ENCODE measurements around the gene IGFBP7. TPM values are rescaled to one million over a fixed set of nuclear protein-coding genes. Genes with fewer than 3 reads are reported as not detected.
"Not testable (repeated sequence)": the region's sequence is repeated elsewhere in the genome, so short reads cannot be mapped to it uniquely, and the experiment has no call there.

The IGFBP7 gene
- total and polyA plus RNA-seq, 9 donors = 101 to 153 (median 131) TPM

GRCh38 chr4:57063518-57063917 is 46.7 kb downstream of the IGFBP7 start:
- no peak overlapping the region for H3K4me3 ChIP-seq (ENCODE audit: low read length)
- WGBS (ENCODE audit: insufficient coverage) = no CpG with 5 or more reads among the region's 1 CpG
- DNase-seq = no peak
- no peaks in the 10 kb centered on the region for H3K27me3 ChIP-seq (ENCODE audit: control insufficient read depth, insufficient read depth, low read length)
- peaks cover 13% of the 10 kb centered on the region for H3K4me1 ChIP-seq (ENCODE audit: control insufficient read depth, insufficient read depth, low read length)
- no peaks in the 10 kb centered on the region for H3K36me3 ChIP-seq (ENCODE audit: control insufficient read depth, insufficient read depth, low read length)
- H3K9me3 ChIP-seq (replicated peaks; ENCODE audit: control insufficient read depth, low read depth, low read length) = no peaks in the 10 kb centered on the region
- H3K27ac ChIP-seq (ENCODE audit: low read length) = no peak overlapping the region

GRCh38 chr4:57061395-57061794 is 48.8 kb downstream of the IGFBP7 start:
- Histone ChIP-seq H3K27ac (ENCODE audit: low read length) (no peak overlapping the region), H3K9me3 (replicated peaks; ENCODE audit: control insufficient read depth, low read depth, low read length) (no peaks in the 10 kb centered on the region), H3K4me1 (ENCODE audit: control insufficient read depth, insufficient read depth, low read length) (peaks cover 13% of the 10 kb centered on the region), H3K4me3 (ENCODE audit: low read length) (no peak overlapping the region), H3K27me3 (ENCODE audit: control insufficient read depth, insufficient read depth, low read length) (no peaks in the 10 kb centered on the region), H3K36me3 (ENCODE audit: control insufficient read depth, insufficient read depth, low read length) (no peaks in the 10 kb centered on the region)
- no peak for DNase-seq
- WGBS (ENCODE audit: insufficient coverage) = no CpG with 5 or more reads among the region's 5 CpGs

GRCh38 chr4:57060717-57061067 is 49.5 kb downstream of the IGFBP7 start:
- not testable (repeated sequence) for H3K4me3 ChIP-seq (ENCODE audit: low read length); H3K36me3 ChIP-seq (ENCODE audit: control insufficient read depth, insufficient read depth, low read length); H3K27ac ChIP-seq (ENCODE audit: low read length); H3K27me3 ChIP-seq (ENCODE audit: control insufficient read depth, insufficient read depth, low read length); DNase-seq; H3K9me3 ChIP-seq (replicated peaks; ENCODE audit: control insufficient read depth, low read depth, low read length)
- WGBS (ENCODE audit: insufficient coverage) = 84% methylated on average over 6 of the region's 6 CpGs
- peaks cover 11% of the 10 kb centered on the region for H3K4me1 ChIP-seq (ENCODE audit: control insufficient read depth, insufficient read depth, low read length)

GRCh38 chr4:57059890-57060716 is 50.1 kb downstream of the IGFBP7 start:
- Histone ChIP-seq H3K4me1 (ENCODE audit: control insufficient read depth, insufficient read depth, low read length) (peaks cover 7% of the 10 kb centered on the region), H3K9me3 (replicated peaks; ENCODE audit: control insufficient read depth, low read depth, low read length) (no peaks in the 10 kb centered on the region), H3K36me3 (ENCODE audit: control insufficient read depth, insufficient read depth, low read length) (no peaks in the 10 kb centered on the region), H3K27ac (ENCODE audit: low read length) (no peak overlapping the region), H3K27me3 (ENCODE audit: control insufficient read depth, insufficient read depth, low read length) (no peaks in the 10 kb centered on the region), H3K4me3 (ENCODE audit: low read length) (no peak overlapping the region)
- peak; percentile 37 for DNase-seq
- WGBS (ENCODE audit: insufficient coverage) = no CpG with 5 or more reads among the region's 6 CpGs

GRCh38 chr4:57055886-57056285 is 54.3 kb downstream of the IGFBP7 start:
- DNase-seq = no peak
- Histone ChIP-seq H3K9me3 (replicated peaks; ENCODE audit: control insufficient read depth, low read depth, low read length) (no peaks in the 10 kb centered on the region), H3K4me1 (ENCODE audit: control insufficient read depth, insufficient read depth, low read length) (no peaks in the 10 kb centered on the region), H3K36me3 (ENCODE audit: control insufficient read depth, insufficient read depth, low read length) (no peaks in the 10 kb centered on the region), H3K27ac (ENCODE audit: low read length) (no peak overlapping the region), H3K4me3 (ENCODE audit: low read length) (no peak overlapping the region), H3K27me3 (ENCODE audit: control insufficient read depth, insufficient read depth, low read length) (no peaks in the 10 kb centered on the region)
- 54% methylated on average over 10 of the region's 14 CpGs for WGBS (ENCODE audit: insufficient coverage)

GRCh38 chr4:57053508-57053907 is 56.7 kb downstream of the IGFBP7 start:
- Histone ChIP-seq H3K27ac (ENCODE audit: low read length) (no peak overlapping the region), H3K9me3 (replicated peaks; ENCODE audit: control insufficient read depth, low read depth, low read length) (no peaks in the 10 kb centered on the region), H3K27me3 (ENCODE audit: control insufficient read depth, insufficient read depth, low read length) (no peaks in the 10 kb centered on the region), H3K4me1 (ENCODE audit: control insufficient read depth, insufficient read depth, low read length) (no peaks in the 10 kb centered on the region), H3K36me3 (ENCODE audit: control insufficient read depth, insufficient read depth, low read length) (no peaks in the 10 kb centered on the region), H3K4me3 (ENCODE audit: low read length) (no peak overlapping the region)
- WGBS (ENCODE audit: insufficient coverage) = 60% methylated on average over 1 of the region's 5 CpGs
- no peak for DNase-seq

- Histone ChIP-seq H3K9me3 (replicated peaks; ENCODE audit: control insufficient read depth, low read depth, low read length) (no peaks in the 10 kb centered on the region), H3K4me1 (ENCODE audit: control insufficient read depth, insufficient read depth, low read length) (no peaks in the 10 kb centered on the region)
Measured at GRCh38 chr4:57051524-57051923, 58.7 kb downstream of the IGFBP7 start.

GRCh38 chr4:57051095-57051494 is 59.1 kb downstream of the IGFBP7 start:
- Histone ChIP-seq H3K27ac (ENCODE audit: low read length) (no peak overlapping the region), H3K27me3 (ENCODE audit: control insufficient read depth, insufficient read depth, low read length) (no peaks in the 10 kb centered on the region), H3K4me3 (ENCODE audit: low read length) (no peak overlapping the region), H3K36me3 (ENCODE audit: control insufficient read depth, insufficient read depth, low read length) (no peaks in the 10 kb centered on the region), H3K9me3 (replicated peaks; ENCODE audit: control insufficient read depth, low read depth, low read length) (no peaks in the 10 kb centered on the region), H3K4me1 (ENCODE audit: control insufficient read depth, insufficient read depth, low read length) (no peaks in the 10 kb centered on the region)
- peak; percentile 68 for DNase-seq
- WGBS (ENCODE audit: insufficient coverage) = 53% methylated on average over 3 of the region's 3 CpGs

More at GRCh38 chr4:57051524-57051923, 58.7 kb downstream of the IGFBP7 start:
- Histone ChIP-seq H3K27ac (ENCODE audit: low read length) (peak overlapping the region; percentile 23), H3K27me3 (ENCODE audit: control insufficient read depth, insufficient read depth, low read length) (no peaks in the 10 kb centered on the region), H3K36me3 (ENCODE audit: control insufficient read depth, insufficient read depth, low read length) (no peaks in the 10 kb centered on the region), H3K4me3 (ENCODE audit: low read length) (no peak overlapping the region)
- no peak for DNase-seq
- no CpG with 5 or more reads among the region's 2 CpGs for WGBS (ENCODE audit: insufficient coverage)

GRCh38 chr4:57048590-57049304 is 61.4 kb downstream of the IGFBP7 start:
- no CpG with 5 or more reads among the region's 1 CpG for WGBS (ENCODE audit: insufficient coverage)
- Histone ChIP-seq H3K27me3 (ENCODE audit: control insufficient read depth, insufficient read depth, low read length) (no peaks in the 10 kb centered on the region), H3K27ac (ENCODE audit: low read length) (no peak overlapping the region), H3K9me3 (replicated peaks; ENCODE audit: control insufficient read depth, low read depth, low read length) (no peaks in the 10 kb centered on the region), H3K36me3 (ENCODE audit: control insufficient read depth, insufficient read depth, low read length) (no peaks in the 10 kb centered on the region), H3K4me3 (ENCODE audit: low read length) (no peak overlapping the region), H3K4me1 (ENCODE audit: control insufficient read depth, insufficient read depth, low read length) (peaks cover 6% of the 10 kb centered on the region)
- DNase-seq = no peak

- not testable (repeated sequence) for DNase-seq; H3K27ac ChIP-seq (ENCODE audit: low read length); H3K9me3 ChIP-seq (replicated peaks; ENCODE audit: control insufficient read depth, low read depth, low read length); H3K4me3 ChIP-seq (ENCODE audit: low read length); H3K27me3 ChIP-seq (ENCODE audit: control insufficient read depth, insufficient read depth, low read length); H3K36me3 ChIP-seq (ENCODE audit: control insufficient read depth, insufficient read depth, low read length)
- 100% methylated on average over 4 of the region's 6 CpGs for WGBS (ENCODE audit: insufficient coverage)
- H3K4me1 ChIP-seq (ENCODE audit: control insufficient read depth, insufficient read depth, low read length) = peaks cover 19% of the 10 kb centered on the region
Measured at GRCh38 chr4:57047046-57047445, 63.1 kb downstream of the IGFBP7 start.

Data from muscle of leg (tissue), 11 donors.